ENCODE results near the gene MRPS7.
A peak's percentile ranks its signal among the peaks of the same experiment; 100 is the strongest.

MRPS7 gene

DNA sequence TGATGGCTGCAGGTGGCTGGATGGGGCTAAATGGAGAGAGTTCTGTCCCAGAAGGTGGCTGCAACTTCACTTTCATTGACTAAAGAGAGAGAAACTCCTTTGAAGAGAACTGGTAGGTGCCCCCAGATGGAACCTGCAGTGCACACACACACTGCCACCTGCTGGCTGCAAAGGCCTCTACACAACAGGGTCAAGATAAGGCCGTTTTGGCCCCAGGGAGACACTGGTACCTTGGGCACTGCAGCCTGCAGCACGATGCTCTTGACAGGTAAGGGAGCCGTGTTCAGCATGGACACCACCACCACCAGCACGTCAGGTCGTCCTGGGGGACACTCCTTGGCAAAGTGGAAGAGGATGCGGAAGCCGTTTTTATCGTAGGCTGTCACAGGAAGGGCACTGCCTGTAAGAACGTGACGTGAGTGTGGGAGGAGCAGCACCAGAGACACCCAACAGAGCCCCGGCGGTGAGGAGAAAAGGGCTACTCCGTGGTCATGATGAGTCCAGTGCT, 22.9 kb upstream of the MRPS7 start:
- TF ChIP-seq, protein P1, sequence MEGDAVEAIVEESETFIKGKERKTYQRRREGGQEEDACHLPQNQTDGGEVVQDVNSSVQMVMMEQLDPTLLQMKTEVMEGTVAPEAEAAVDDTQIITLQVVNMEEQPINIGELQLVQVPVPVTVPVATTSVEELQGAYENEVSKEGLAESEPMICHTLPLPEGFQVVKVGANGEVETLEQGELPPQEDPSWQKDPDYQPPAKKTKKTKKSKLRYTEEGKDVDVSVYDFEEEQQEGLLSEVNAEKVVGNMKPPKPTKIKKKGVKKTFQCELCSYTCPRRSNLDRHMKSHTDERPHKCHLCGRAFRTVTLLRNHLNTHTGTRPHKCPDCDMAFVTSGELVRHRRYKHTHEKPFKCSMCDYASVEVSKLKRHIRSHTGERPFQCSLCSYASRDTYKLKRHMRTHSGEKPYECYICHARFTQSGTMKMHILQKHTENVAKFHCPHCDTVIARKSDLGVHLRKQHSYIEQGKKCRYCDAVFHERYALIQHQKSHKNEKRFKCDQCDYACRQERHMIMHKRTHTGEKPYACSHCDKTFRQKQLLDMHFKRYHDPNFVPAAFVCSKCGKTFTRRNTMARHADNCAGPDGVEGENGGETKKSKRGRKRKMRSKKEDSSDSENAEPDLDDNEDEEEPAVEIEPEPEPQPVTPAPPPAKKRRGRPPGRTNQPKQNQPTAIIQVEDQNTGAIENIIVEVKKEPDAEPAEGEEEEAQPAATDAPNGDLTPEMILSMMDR (conservative IDR thresholded peaks at IDR 0.05; ENCODE audit: low read depth) = peak; percentile 90
- ChIA-PET POLR2A (ENCODE audit: low non-redundant PET) (interaction anchor here (0.6 kb wide), 1 partner anchor 119 kb away, joined by 4 read pairs; no protein-coding TSS in a partner anchor), CTCF (interaction anchor here (0.8 to 2.6 kb wide), 4 partner anchors 19 to 283 kb away, joined by 3 to 15 read pairs (median 4); partner anchors contain the start of genes GGA3 and MRPS7)
- peak; percentile 68 for DNase-seq (ENCODE audit: low spot score)
- peak overlapping the region; percentile 51 for H3K27ac ChIP-seq

DNA sequence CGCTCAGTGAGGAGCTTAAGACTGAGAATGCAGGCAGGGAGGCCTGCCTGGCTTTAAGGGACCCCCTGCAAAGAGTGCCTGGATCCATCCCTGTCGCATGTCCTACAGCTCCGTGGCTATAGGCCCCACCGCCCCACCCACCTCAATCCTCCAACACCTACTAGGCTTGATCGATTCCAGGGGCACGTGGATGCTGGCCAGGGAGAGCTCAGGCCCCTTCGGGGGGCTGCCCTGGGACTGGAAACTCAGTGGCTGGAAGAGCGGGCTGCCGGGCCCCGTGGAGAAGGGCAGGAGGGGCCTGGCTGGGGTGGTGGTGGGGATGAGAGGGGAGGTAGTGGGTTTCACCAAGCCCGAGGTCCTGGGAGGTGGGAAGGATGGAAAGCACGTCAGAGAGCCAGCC, 22.5 kb upstream of the MRPS7 start:
- POLR2A ChIA-PET (ENCODE audit: low non-redundant PET) = interaction anchor here (0.6 kb wide), 2 partner anchors 21 to 120 kb away, joined by 3 to 4 read pairs; no protein-coding TSS in a partner anchor

DNA sequence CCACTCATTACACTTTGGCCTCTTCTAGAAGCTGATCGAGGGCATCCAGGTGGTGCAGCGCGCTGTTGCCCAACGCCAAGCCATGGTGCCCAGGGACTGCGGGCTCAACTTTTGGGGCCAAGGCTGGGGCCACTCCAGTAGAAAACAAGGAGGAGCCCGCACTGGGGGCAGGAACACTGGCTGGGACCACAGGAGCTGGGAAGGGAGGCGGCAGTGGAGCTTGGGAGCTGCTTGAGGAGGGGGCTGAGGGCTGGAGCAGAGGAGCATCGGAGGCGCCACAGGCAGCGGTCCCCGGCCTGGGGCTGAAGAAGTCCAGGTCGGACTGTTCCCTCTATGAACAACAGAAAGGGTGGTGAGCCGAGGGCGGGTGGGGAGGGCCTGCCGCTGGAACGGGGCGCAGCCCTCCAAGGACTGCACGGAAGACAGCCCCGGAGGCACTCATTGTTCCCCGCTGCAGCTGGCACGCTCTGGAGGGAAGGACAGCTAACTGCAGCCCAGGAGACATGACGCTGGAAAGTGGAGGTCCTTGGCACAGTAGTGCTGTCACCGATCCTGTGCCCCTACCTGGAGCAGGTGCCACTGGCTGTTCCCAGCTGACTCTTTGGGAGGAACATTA, 21.8 kb upstream of the MRPS7 start:
- TF ChIP-seq, protein P1 (conservative IDR thresholded peaks at IDR 0.05; ENCODE audit: low read depth) = no peak
- ChIA-PET POLR2A (ENCODE audit: low non-redundant PET) (interaction anchor here (0.6 kb wide), 2 partner anchors 9 to 21 kb away, joined by 3 read pairs; no protein-coding TSS in a partner anchor), CTCF (interaction anchor here (0.6 to 2.6 kb wide), 5 partner anchors 10 to 1041 kb away, joined by 3 to 15 read pairs (median 4); partner anchors contain the start of genes GGA3 and MRPS7)
- peak overlapping the region; percentile 51 for H3K27ac ChIP-seq
- DNase-seq (ENCODE audit: low spot score) = no peak

More for the DNA sequence above, 22.5 kb upstream of the MRPS7 start:
- DNase-seq (ENCODE audit: low spot score) = no peak
- TF ChIP-seq, protein P1 (conservative IDR thresholded peaks at IDR 0.05; ENCODE audit: low read depth) = no peak
- CTCF ChIA-PET = interaction anchor here (0.6 to 2.6 kb wide), 4 partner anchors 22 to 282 kb away, joined by 3 to 15 read pairs (median 4); partner anchors contain the start of genes GGA3 and MRPS7
- H3K27ac ChIP-seq = peak overlapping the region; percentile 51

DNA sequence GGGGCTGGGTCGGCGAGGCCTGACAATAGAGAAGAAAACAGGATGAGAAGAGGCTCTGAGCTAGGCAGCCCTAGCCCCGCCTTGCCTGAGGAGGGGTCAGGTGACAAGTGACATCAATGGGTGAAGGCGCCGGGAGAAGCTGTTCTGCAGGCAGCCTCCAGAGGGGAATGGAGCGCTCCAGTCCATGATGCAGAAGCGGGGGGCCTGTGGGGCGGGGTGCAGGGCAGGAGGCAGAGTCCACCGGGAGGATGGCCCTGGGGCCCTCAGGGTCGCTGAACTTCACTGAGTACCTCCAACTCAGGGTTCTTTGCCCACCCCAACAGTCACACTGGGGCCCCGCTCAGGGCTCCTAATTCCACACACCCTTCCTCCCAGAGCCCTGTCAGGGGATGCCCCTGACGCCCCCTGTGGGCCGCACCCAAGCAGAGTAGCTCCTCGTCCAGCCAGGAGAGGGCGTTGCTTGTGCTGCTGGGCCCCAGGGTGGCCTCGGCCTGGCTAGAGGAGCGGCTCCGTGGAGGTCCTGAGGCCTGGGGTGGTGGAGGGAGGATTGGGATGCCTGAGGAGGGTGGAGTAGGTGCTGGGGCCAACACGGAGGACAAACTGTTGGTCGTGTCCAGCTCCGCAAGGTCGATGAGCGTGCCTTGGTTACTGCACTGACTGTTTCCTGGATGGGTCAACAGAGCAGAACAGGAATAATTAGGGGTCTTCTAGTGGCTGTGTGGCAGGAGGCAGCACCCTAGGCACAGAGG, 21.1 kb upstream of the MRPS7 start:
- DNase-seq (ENCODE audit: low spot score) = no peak
- ChIA-PET POLR2A (ENCODE audit: low non-redundant PET) (interaction anchor here (0.6 kb wide), 1 partner anchor 10 kb away, joined by 3 read pairs; no protein-coding TSS in a partner anchor), CTCF (interaction anchor here (0.6 to 2.6 kb wide), 3 partner anchors 9 to 1041 kb away, joined by 3 to 15 read pairs (median 4); partner anchors contain the start of genes GGA3 and MRPS7)
- TF ChIP-seq, protein P1 (conservative IDR thresholded peaks at IDR 0.05; ENCODE audit: low read depth) = peak; percentile 38
- H3K27ac ChIP-seq = peak overlapping the region; percentile 51

DNA sequence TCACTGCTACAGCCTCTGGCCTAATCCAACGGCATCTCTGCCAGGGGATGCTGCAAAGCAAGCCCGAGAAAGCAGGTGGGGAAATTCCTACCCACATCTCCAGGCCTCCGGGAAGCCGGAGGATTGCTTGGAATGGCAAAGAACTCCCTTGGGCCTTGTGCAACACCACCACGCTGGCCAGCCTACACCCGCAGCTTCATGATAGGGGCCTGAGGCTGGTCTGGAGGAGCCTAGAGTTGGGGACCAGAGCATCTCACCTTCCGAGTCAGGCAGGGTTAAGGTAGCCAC, 20.6 kb upstream of the MRPS7 start:
- ChIA-PET POLR2A (ENCODE audit: low non-redundant PET) (no interaction called here), CTCF (interaction anchor here (1.0 to 2.6 kb wide), 2 partner anchors 9 to 20 kb away, joined by 4 to 15 read pairs; partner anchors contain the start of genes GGA3 and MRPS7)
- TF ChIP-seq, protein P1 (conservative IDR thresholded peaks at IDR 0.05; ENCODE audit: low read depth) = no peak
- no peak for DNase-seq (ENCODE audit: low spot score)
- peak overlapping the region; percentile 51 for H3K27ac ChIP-seq

DNA sequence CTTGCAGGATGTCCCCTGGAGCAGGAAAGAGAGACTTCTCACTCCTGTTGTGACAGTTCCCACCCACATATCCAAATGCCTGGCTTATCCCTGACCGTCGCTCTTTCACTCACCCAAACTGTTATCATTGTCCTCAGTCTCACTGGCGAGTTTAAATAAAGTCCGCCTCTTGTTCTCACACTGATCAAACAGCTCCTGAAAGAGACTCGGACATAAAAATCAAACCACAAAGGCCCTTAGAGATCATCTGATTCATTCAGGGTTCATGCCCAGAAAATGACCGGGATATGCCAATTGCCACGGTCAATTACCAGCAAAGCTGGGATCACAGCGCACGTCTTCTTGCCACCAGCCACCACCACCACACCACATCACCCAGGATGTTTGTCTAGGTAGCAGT, 20.2 kb upstream of the MRPS7 start:
- ChIA-PET POLR2A (ENCODE audit: low non-redundant PET) (no interaction called here), CTCF (interaction anchor here (0.5 to 2.6 kb wide), 3 partner anchors 8 to 29 kb away, joined by 3 to 15 read pairs (median 6); partner anchors contain the start of genes GGA3 and MRPS7)
- TF ChIP-seq, protein P1 (conservative IDR thresholded peaks at IDR 0.05; ENCODE audit: low read depth) = no peak
- no peak for DNase-seq (ENCODE audit: low spot score)
- peak overlapping the region; percentile 51 for H3K27ac ChIP-seq

Data from RWPE1 (cell line).